ENCODE results near the gene SDE2. TPM values are rescaled to one million over a fixed set of nuclear protein-coding genes. Genes with fewer than 3 reads are reported as not detected.

The SDE2 gene
- total and polyA plus RNA-seq, 2 of the 4 experiments (the other 2 are of a cell fraction): 8.5 to 14.7 TPM

DNA sequence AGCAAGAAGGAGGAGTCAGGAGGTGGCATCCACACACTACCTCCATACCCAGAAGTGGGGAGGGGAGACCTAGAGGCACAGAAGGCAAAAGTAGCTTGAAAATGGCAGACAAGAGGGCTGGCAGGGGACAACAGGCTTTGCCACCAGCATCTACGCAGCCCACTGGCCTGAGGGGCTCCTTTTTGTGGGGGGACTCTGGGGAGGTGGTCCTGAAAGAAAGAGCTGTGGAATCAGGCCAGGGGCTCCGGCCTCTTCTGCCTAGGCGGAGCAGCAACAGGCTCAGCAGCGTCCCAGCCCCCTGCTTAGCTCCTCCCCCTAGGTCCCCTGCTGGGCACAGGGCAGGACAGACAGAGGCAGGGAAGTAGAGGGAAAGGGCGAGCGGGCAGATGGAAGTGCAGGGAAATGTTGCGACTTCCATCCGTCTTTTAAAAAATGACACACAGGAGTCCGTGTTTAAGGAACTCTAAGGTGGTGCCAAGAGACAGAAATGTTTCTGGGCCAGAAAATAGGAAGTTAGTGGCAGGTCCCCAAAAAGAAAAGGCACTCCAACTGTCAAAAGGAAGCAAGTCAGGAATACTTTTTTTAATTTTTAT, 48.1 kb downstream of the SDE2 start:
- no peak overlapping the region for H2BK5ac ChIP-seq (ENCODE audit: low read depth, low read length, poor library complexity, severe bottlenecking)
- in situ Hi-C loops (cut with MboI; ENCODE audit: low sequenced_read_pairs): no loop called here
- POLR2A ChIA-PET (ENCODE audit: unreplicated experiment): no interaction called here
- dilution Hi-C loops (cut with HindIII; ENCODE audit: low sequenced_read_pairs, unreplicated experiment): no loop called here
- TF ChIP-seq MXI1 (IDR thresholded peaks at IDR 0.05; ENCODE audit: borderline replicate concordance, low read depth, low read length) (no peak), SMC3 (IDR thresholded peaks at IDR 0.05; ENCODE audit: low read depth, low read length) (no peak), BHLHE40 (IDR thresholded peaks at IDR 0.05; ENCODE audit: low read depth, low read length) (no peak), RAD21 (IDR thresholded peaks at IDR 0.05; ENCODE audit: low read length) (no peak), RCOR1 (IDR thresholded peaks at IDR 0.05; ENCODE audit: insufficient replicate concordance, low read length) (no peak)
- TF ChIP-seq, protein P1, sequence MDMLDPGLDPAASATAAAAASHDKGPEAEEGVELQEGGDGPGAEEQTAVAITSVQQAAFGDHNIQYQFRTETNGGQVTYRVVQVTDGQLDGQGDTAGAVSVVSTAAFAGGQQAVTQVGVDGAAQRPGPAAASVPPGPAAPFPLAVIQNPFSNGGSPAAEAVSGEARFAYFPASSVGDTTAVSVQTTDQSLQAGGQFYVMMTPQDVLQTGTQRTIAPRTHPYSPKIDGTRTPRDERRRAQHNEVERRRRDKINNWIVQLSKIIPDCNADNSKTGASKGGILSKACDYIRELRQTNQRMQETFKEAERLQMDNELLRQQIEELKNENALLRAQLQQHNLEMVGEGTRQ (IDR thresholded peaks at IDR 0.05; ENCODE audit: low read depth, low read length): no peak
- no peak overlapping the region for H3K14ac ChIP-seq (replicated peaks; ENCODE audit: low read depth, low read length)
- no peak overlapping the region for H4K8ac ChIP-seq (ENCODE audit: low read depth in 2 of 2, low read length in 2 of 2)
- H3K27ac ChIP-seq (ENCODE audit: insufficient read depth, low read length): no peak overlapping the region
- BruUV-seq (replicated peaks): no TSS peak
- H3K79me1 ChIP-seq (ENCODE audit: low read depth in 1 of 2, low read length in 2 of 2): no peaks in the 10 kb centered on the region
- no peak overlapping the region for H2BK20ac ChIP-seq (ENCODE audit: low read depth, low read length)
- no peak overlapping the region for H2AFZ ChIP-seq (replicated peaks; ENCODE audit: low read length, poor library complexity)
- H3K18ac ChIP-seq (ENCODE audit: low read depth, low read length): no peak overlapping the region
- H3K27me3 ChIP-seq (ENCODE audit: control insufficient read depth, insufficient read depth, low read length): peaks cover 44% of the 10 kb centered on the region
- no peak overlapping the region for H4K91ac ChIP-seq (ENCODE audit: insufficient read depth, low read depth, low read length)
- H4K5ac ChIP-seq (ENCODE audit: low read depth, low read length): no peak overlapping the region
- H3K23ac ChIP-seq (ENCODE audit: low read depth, low read length): no peak overlapping the region
- no peaks in the 10 kb centered on the region for H3K36me3 ChIP-seq (ENCODE audit: control insufficient read depth, insufficient read depth, low read length)
- no peak overlapping the region for H2AK5ac ChIP-seq (ENCODE audit: low read depth, low read length)
- intact Hi-C loops (cut with micrococcal nuclease): no loop called here
- no peak overlapping the region for H3K4me2 ChIP-seq (ENCODE audit: low read depth, low read length)
- no peak overlapping the region for H2AK9ac ChIP-seq (replicated peaks; ENCODE audit: low read depth, low read length, poor library complexity)
- no peak overlapping the region for H3K4me3 ChIP-seq (ENCODE audit: insufficient read depth, low read depth, low read length)
- no CpG with 5 or more reads among the region's 9 CpGs for WGBS, 2 experiments (ENCODE audit: extremely low coverage in 2 of 2, insufficient read length in 1 of 2)
- no peak overlapping the region for H2BK15ac ChIP-seq (ENCODE audit: low read depth, low read length)
- H3K4ac ChIP-seq (ENCODE audit: low read depth, low read length): no peak overlapping the region
- ATAC-seq (ENCODE audit: low read depth) (no peak), DNase-seq (no peak)
- H3K4me1 ChIP-seq (ENCODE audit: control insufficient read depth, insufficient read depth, low read length): no peaks in the 10 kb centered on the region
- no peaks in the 10 kb centered on the region; the same call in 1 of the 2 replicates for H3K9me1 ChIP-seq (ENCODE audit: insufficient read depth, low read length)
- H2BK120ac ChIP-seq (ENCODE audit: low read depth, low read length): no peak overlapping the region
- H3K56ac ChIP-seq (ENCODE audit: extremely low read depth, insufficient read depth, low read length): no peak overlapping the region
- CTCF ChIA-PET: no interaction called here
- no peaks in the 10 kb centered on the region for H4K20me1 ChIP-seq (ENCODE audit: insufficient read depth, low read length)
- no peaks in the 10 kb centered on the region for H3K9me3 ChIP-seq (ENCODE audit: control insufficient read depth, insufficient read depth, low read length)
- H3K9ac ChIP-seq (ENCODE audit: low read depth, low read length): no peak overlapping the region

Measured in IMR-90 (cell line).